Measurements from ENCODE around the gene SLC6A19. TPM values are rescaled to one million over a fixed set of nuclear protein-coding genes. Genes with fewer than 3 reads are reported as not detected.

SLC6A19 gene
- total and polyA plus RNA-seq, 2 of the 13 experiments (the other 11 are each of a cell fraction or from before 2014, with no cell fraction given) = 0.02 TPM; not detected in 1

- TF ChIP-seq PHB2 (IDR thresholded peaks at IDR 0.05; ENCODE audit: partially characterized antibody) (no peak), ZXDC (CRISPR knock-in tag; IDR thresholded peaks at IDR 0.05) (no peak), GMEB1 (CRISPR knock-in tag; IDR thresholded peaks at IDR 0.05; ENCODE audit: borderline replicate concordance) (no peak), ZNF234 (CRISPR knock-in tag; conservative IDR thresholded peaks at IDR 0.05) (no peak), ZNF580 (CRISPR knock-in tag; IDR thresholded peaks at IDR 0.05; ENCODE audit: borderline replicate concordance, low read depth) (no peak), GABPB1 (CRISPR knock-in tag; IDR thresholded peaks at IDR 0.05) (peak; percentile 22; the same call in 1 of the 2 replicates), CSRNP1 (CRISPR knock-in tag; IDR thresholded peaks at IDR 0.05) (0 out of 2 replicates have a peak, but pooled peaks have one; percentile 15), HDAC2 (CRISPR knock-in tag; IDR thresholded peaks at IDR 0.05) (peak; percentile 77), ZNF672 (CRISPR knock-in tag; IDR thresholded peaks at IDR 0.05) (peak; percentile 54; the same call in 1 of the 2 replicates), NONO (IDR thresholded peaks at IDR 0.05) (no peak), NONO (CRISPR knock-in tag; conservative IDR thresholded peaks at IDR 0.05) (peak; percentile 77; the same call in 1 of the 2 replicates), PRMT3 (CRISPR knock-in tag; IDR thresholded peaks at IDR 0.05; ENCODE audit: borderline replicate concordance, low read depth) (0 out of 2 replicates have a peak, but pooled peaks have one; percentile 27), NFE2L2 (IDR thresholded peaks at IDR 0.05; ENCODE audit: low read length) (peak; percentile 19; the same call in 1 of the 2 replicates), ZNF589 (CRISPR knock-in tag; conservative IDR thresholded peaks at IDR 0.05) (0 out of 2 replicates have a peak, but pooled peaks have one; percentile 44), ZNF138 (CRISPR knock-in tag; IDR thresholded peaks at IDR 0.05; ENCODE audit: low read depth) (0 out of 2 replicates have a peak, but pooled peaks have one; percentile 42), ZNF317 (CRISPR knock-in tag; IDR thresholded peaks at IDR 0.05) (no peak), GTF2F1 (IDR thresholded peaks at IDR 0.05; ENCODE audit: low read length) (no peak), ZNF205 (CRISPR knock-in tag; IDR thresholded peaks at IDR 0.05) (no peak), PAF1 (CRISPR knock-in tag; IDR thresholded peaks at IDR 0.05) (no peak), DZIP1 (CRISPR knock-in tag; IDR thresholded peaks at IDR 0.05) (no peak), YEATS4 (CRISPR knock-in tag; IDR thresholded peaks at IDR 0.05; ENCODE audit: borderline replicate concordance) (0 out of 2 replicates have a peak, but pooled peaks have one; percentile 21)
Observed at GRCh38 chr5:1161108-1161832, 40.1 kb upstream of the SLC6A19 start (continued).

All from HepG2 (cell line).